ENCODE results near the gene NR1D1.

- TF ChIP-seq POLR2A (IDR thresholded peaks at IDR 0.05) (no peak), CTCF (IDR thresholded peaks at IDR 0.05) (no peak)
These were observed 30.1 kb upstream of the NR1D1 start for GRCh38 chr17:40130352-40131042.
